Ascending aorta (tissue), 2 donors: ENCODE data around the gene KCNG2. TPM values are rescaled to one million over a fixed set of nuclear protein-coding genes. Genes with fewer than 3 reads are reported as not detected.

ENCODE experiments used
- DNase-seq, 2 donors: peaks; one replicate each; pipeline ENCODE4 v3.0.0-alpha.2; 2019; ENCODE audit warnings: low spot score in 2 of 2
- H3K27ac ChIP-seq, 2 donors: fragments of 200-600 bp; sonication (generic); one replicate each; pipeline ENCODE4 v1.5.1; 2016 to 2017; ENCODE audit warnings: mild to moderate bottlenecking in 1 of 2
- H3K27me3 ChIP-seq: fragments of 200-600 bp; sonication (generic); one replicate; pipeline ENCODE4 v1.5.1; 2017
- H3K36me3 ChIP-seq, 2 donors: fragments of 200-600 bp; sonication (generic); one replicate each; pipeline ENCODE4 v1.5.1; 2016
- H3K4me1 ChIP-seq, 2 donors: fragments of 200-600 bp; sonication (generic); one replicate each; pipeline ENCODE4 v1.5.1; 2016 to 2017; ENCODE audit warnings: mild to moderate bottlenecking in 1 of 2
- H3K4me3 ChIP-seq, 2 donors: fragments of 200-600 bp; sonication (generic); one replicate each; pipeline ENCODE4 v1.5.1; 2016 to 2017; ENCODE audit warnings: mild to moderate bottlenecking in 1 of 2
- H3K9me3 ChIP-seq, 2 donors: fragments of 200-600 bp; sonication (generic); one replicate each; pipeline ENCODE4 v1.5.1; 2016
- CTCF ChIP-seq, 3 experiments: fragments of 200-600 bp in 2 of 3; fragments of 450-650 bp in 1 of 3; sonication (generic) in 2 of 3; IDR thresholded peaks; one replicate each; pipeline ENCODE4 v1.5.1; 2016 to 2019; ENCODE audit warnings: antibody characterized with exemption in 3 of 3, mild to moderate bottlenecking in 1 of 3, moderate library complexity in 1 of 3
- intact Hi-C: fragments of 100-400 bp; cut with DNase I; formaldehyde crosslinking; loops from one replicate; pipeline ENCODE4 v1.15.1; 2023
- total RNA-seq: library from RNA; depleted of rRNA; stranded (reverse); fragments of >200 nt; gene quantifications from one replicate; pipeline ENCODE4 v1.1.0, GENCODE V29; 2016

The KCNG2 gene
- total RNA-seq, 1 donor from 2014 or later = not detected

- Histone ChIP-seq H3K27me3 (peaks cover 17% of the 10 kb centered on the region), H3K4me1 (no peaks in the 10 kb centered on the region), H3K9me3 (no peaks in the 10 kb centered on the region), H3K27ac (no peak overlapping the region), H3K36me3 (no peaks in the 10 kb centered on the region), H3K4me3 (no peak overlapping the region)
- no peak for DNase-seq
- TF ChIP-seq CTCF (IDR thresholded peaks at IDR 0.05) = no peak
- intact Hi-C loops = no loop called here
Observed at GRCh38 chr18:79785831-79786230, 11.9 kb upstream of the KCNG2 start.

DNA sequence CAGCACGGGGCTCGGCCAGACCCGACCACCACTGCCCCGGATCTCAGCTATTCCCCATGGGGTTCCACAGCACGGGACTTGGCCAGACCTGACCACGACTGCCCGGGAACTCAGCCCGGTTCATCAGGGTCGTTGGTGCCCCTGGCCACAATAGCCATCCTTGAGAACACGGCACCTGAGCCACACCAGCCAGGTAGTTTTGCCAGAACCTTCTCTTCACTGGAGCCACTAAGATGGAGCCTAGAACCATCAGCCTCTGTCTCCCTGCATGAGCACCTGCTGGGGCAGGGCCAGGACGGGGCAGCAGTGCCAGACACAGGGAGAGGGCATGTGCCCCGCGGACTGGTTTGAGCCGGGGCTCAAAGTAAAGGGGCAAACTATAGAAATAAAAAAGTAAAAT, 11.4 kb upstream of the KCNG2 start:
- TF ChIP-seq CTCF (IDR thresholded peaks at IDR 0.05) = no peak
- intact Hi-C loops = no loop called here
- Histone ChIP-seq H3K4me3 (no peak overlapping the region), H3K27me3 (peaks cover 17% of the 10 kb centered on the region), H3K4me1 (no peaks in the 10 kb centered on the region), H3K36me3 (no peaks in the 10 kb centered on the region), H3K27ac (no peak overlapping the region), H3K9me3 (no peaks in the 10 kb centered on the region)
- DNase-seq = no peak

DNA sequence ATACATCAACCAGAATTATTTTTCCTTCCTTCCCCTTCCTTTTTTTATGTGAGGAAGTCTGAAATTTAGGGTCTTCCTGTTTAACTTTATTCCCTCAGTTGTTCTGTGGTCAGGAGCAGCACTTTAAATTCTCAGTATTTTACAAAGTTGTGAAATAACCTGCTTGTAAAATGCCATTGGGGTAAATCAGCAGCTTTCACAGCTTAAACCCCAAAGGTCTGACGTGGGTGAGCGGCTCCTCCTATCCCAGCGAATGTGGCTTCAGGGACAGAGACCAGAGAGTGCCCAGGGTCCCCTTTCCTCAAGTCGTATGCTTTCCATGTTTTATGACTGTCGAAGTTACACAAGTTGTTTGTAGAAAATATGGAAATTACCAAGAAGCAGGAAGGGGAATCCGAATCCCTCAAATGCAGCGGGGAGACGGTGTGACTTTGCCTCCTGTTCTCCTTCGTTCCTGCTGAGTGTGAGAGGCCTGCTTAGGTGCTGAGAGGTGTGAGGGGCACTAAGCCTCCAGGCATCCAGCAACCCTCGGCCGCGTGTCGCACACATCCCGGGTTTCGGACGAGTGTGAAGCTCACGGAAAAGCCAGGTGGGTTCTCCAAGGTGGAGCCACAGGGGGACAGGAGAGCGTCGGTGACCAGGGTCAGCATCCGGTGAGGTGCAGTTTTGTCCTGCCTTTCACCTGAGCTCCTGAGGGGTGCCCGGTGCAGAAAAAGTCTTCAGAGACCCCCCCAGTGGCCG, 10.8 kb upstream of the KCNG2 start:
- Histone ChIP-seq H3K9me3 (no peaks in the 10 kb centered on the region), H3K36me3 (no peaks in the 10 kb centered on the region), H3K27ac (no peak overlapping the region), H3K27me3 (peaks cover 17% of the 10 kb centered on the region), H3K4me3 (no peak overlapping the region), H3K4me1 (no peaks in the 10 kb centered on the region)
- TF ChIP-seq CTCF (IDR thresholded peaks at IDR 0.05) = no peak
- intact Hi-C loops = no loop called here
- no peak for DNase-seq

DNA sequence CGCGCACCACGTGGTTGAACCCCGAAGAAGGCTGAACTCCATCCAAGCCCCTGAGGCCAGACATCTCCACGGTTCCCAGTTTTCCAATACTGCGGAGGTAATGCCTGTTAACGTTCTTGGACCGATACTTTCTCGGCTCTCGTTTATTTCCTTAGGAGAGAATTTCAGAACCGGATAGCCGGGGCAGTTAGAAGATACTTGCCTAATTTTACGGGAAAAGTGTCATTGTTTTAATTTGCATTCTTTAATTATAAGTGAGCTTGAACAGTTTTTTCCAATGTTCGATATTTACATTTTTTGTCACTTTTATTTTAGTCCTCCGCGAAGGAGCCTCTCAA, 10.2 kb upstream of the KCNG2 start:
- no peak for DNase-seq
- Histone ChIP-seq H3K27ac (no peak overlapping the region), H3K4me1 (no peaks in the 10 kb centered on the region), H3K27me3 (peaks cover 17% of the 10 kb centered on the region), H3K36me3 (no peaks in the 10 kb centered on the region), H3K9me3 (no peaks in the 10 kb centered on the region), H3K4me3 (peak overlapping the region in 1 of 2 donors; percentile 43)
- TF ChIP-seq CTCF (IDR thresholded peaks at IDR 0.05) = no peak
- intact Hi-C loops = no loop called here

GRCh38 chr18:79787865-79788733, 9.6 kb upstream of the KCNG2 start:
- Histone ChIP-seq H3K27ac (no peak overlapping the region), H3K27me3 (peaks cover 17% of the 10 kb centered on the region), H3K4me3 (peak overlapping the region; percentile 19 to 43), H3K4me1 (no peaks in the 10 kb centered on the region), H3K9me3 (no peaks in the 10 kb centered on the region), H3K36me3 (no peaks in the 10 kb centered on the region)
- intact Hi-C loops = no loop called here
- no peak for DNase-seq
- no peak for TF ChIP-seq CTCF (IDR thresholded peaks at IDR 0.05)
